DOHH2 (cell line): Measurements from ENCODE around the gene PDGFB.

ENCODE experiments used
- H3F3A ChIP-seq: fragments of 200-600 bp; sonication (generic), shearing (Covaris generic); 2 replicates; pipeline ENCODE4 v1.6.0; 2016; ENCODE audit warnings: antibody characterized with exemption, mild to moderate bottlenecking; ENCODE audit not compliant: control insufficient read depth, insufficient read depth
- H3K27ac ChIP-seq: fragments of 200-600 bp; sonication (generic); 2 replicates; pipeline ENCODE4 v1.5.1; 2014; ENCODE audit warnings: low read depth, mild to moderate bottlenecking, low read length, moderate library complexity
- H3K27me3 ChIP-seq: fragments of 200-600 bp; sonication (generic); 2 replicates; pipeline ENCODE4 v1.6.1; 2014; ENCODE audit warnings: mild to moderate bottlenecking, low read length, mixed read lengths; ENCODE audit not compliant: control insufficient read depth
- H3K36me3 ChIP-seq: fragments of 200-600 bp; sonication (generic); 2 replicates; pipeline ENCODE4 v1.6.1; 2014; ENCODE audit warnings: mild to moderate bottlenecking, low read length, moderate library complexity, mixed read lengths; ENCODE audit not compliant: control insufficient read depth
- H3K4me1 ChIP-seq: fragments of 200-600 bp; sonication (generic); 2 replicates; pipeline ENCODE4 v1.6.1; 2014; ENCODE audit warnings: mild to moderate bottlenecking, low read length, mixed read lengths; ENCODE audit not compliant: control insufficient read depth
- H3K4me2 ChIP-seq: fragments of 200-600 bp; sonication (generic); 2 replicates; pipeline ENCODE4 v1.6.0; 2014; ENCODE audit warnings: mild to moderate bottlenecking, low read length, moderate library complexity
- H3K4me3 ChIP-seq: fragments of 200-600 bp; sonication (generic); 2 replicates; pipeline ENCODE4 v1.5.1; 2014; ENCODE audit warnings: mild to moderate bottlenecking, low read length, mixed read lengths
- H3K79me2 ChIP-seq: fragments of 200-600 bp; sonication (generic); 2 replicates; pipeline ENCODE4 v1.6.1; 2014; ENCODE audit warnings: mild to moderate bottlenecking, low read length, mixed read lengths; ENCODE audit not compliant: control insufficient read depth
- H3K9me2 ChIP-seq: fragments of 200-600 bp; sonication (generic); replicated peaks from 2 replicates; pipeline ENCODE4 v1.6.1; 2014; ENCODE audit warnings: mild to moderate bottlenecking, low read length, mixed read lengths; ENCODE audit not compliant: control insufficient read depth
- H3K9me3 ChIP-seq: fragments of 200-600 bp; sonication (generic); 2 replicates; pipeline ENCODE4 v1.6.1; 2014; ENCODE audit warnings: antibody characterized with exemption, low read length, mixed read lengths; ENCODE audit not compliant: control insufficient read depth, insufficient read depth
- H4K20me1 ChIP-seq: fragments of 200-600 bp; sonication (generic); 2 replicates; pipeline ENCODE4 v1.6.0; 2014; ENCODE audit warnings: low read depth, mild to moderate bottlenecking, antibody characterized with exemption, low read length, moderate library complexity; ENCODE audit not compliant: control insufficient read depth, insufficient read depth
- CTCF ChIP-seq: fragments of 200-600 bp; sonication (generic); IDR thresholded peaks from one replicate; pipeline ENCODE4 v1.5.1; 2014; ENCODE audit warnings: antibody characterized with exemption, mild to moderate bottlenecking, low read depth, low read length; ENCODE audit not compliant: poor library complexity, severe bottlenecking
- EZH2phosphoT487 ChIP-seq: fragments of 200-600 bp; sonication (generic); IDR thresholded peaks from 2 replicates; pipeline ENCODE4 v1.6.1; 2017; ENCODE audit warnings: borderline replicate concordance, mild to moderate bottlenecking, antibody characterized with exemption, low read length, moderate library complexity, mixed read lengths

PDGFB gene

GRCh38 chr22:39238101-39238466 lies 6.7 kb downstream of the PDGFB start:
- no peaks in the 10 kb centered on the region for H3F3A ChIP-seq
- no peaks in the 10 kb centered on the region; the same call in 1 of the 2 replicates for H4K20me1 ChIP-seq
- H3K4me2 ChIP-seq: no peak overlapping the region
- no peaks in the 10 kb centered on the region for H3K9me2 ChIP-seq
- no peaks in the 10 kb centered on the region for H3K79me2 ChIP-seq
- H3K27ac ChIP-seq: no peak overlapping the region
- no peak overlapping the region for H3K4me3 ChIP-seq
- no peaks in the 10 kb centered on the region for H3K9me3 ChIP-seq
- H3K4me1 ChIP-seq: peaks cover 25% of the 10 kb centered on the region
- no peaks in the 10 kb centered on the region for H3K36me3 ChIP-seq
- no peak for TF ChIP-seq EZH2phosphoT487
- peaks cover 80% of the 10 kb centered on the region for H3K27me3 ChIP-seq

- no peaks in the 10 kb centered on the region for H3K9me2 ChIP-seq
- H3K36me3 ChIP-seq: no peaks in the 10 kb centered on the region
- H3K9me3 ChIP-seq: no peaks in the 10 kb centered on the region
- TF ChIP-seq CTCF (no peak), EZH2phosphoT487 (no peak)
- H4K20me1 ChIP-seq: no peaks in the 10 kb centered on the region
- H3K4me1 ChIP-seq: peaks cover 21% of the 10 kb centered on the region
- H3K4me2 ChIP-seq: no peak overlapping the region
- H3K27ac ChIP-seq: no peak overlapping the region
- no peaks in the 10 kb centered on the region for H3F3A ChIP-seq
- no peak overlapping the region for H3K4me3 ChIP-seq
- peaks cover 77% of the 10 kb centered on the region for H3K27me3 ChIP-seq
- no peaks in the 10 kb centered on the region for H3K79me2 ChIP-seq
These were observed 7.3 kb downstream of the PDGFB start for GRCh38 chr22:39237318-39238100.

- H3K27ac ChIP-seq: no peak overlapping the region
- H3K27me3 ChIP-seq: peaks cover 74% of the 10 kb centered on the region
These were observed 8.2 kb downstream of the PDGFB start for GRCh38 chr22:39236321-39237317.

More at GRCh38 chr22:39236321-39237317, 8.2 kb downstream of the PDGFB start:
- Histone ChIP-seq H3K9me3 (no peaks in the 10 kb centered on the region), H3K9me2 (no peaks in the 10 kb centered on the region), H3K36me3 (no peaks in the 10 kb centered on the region), H3K4me1 (peaks cover 17% of the 10 kb centered on the region), H3K4me2 (no peak overlapping the region), H3F3A (no peaks in the 10 kb centered on the region), H4K20me1 (no peaks in the 10 kb centered on the region), H3K79me2 (no peaks in the 10 kb centered on the region), H3K4me3 (no peak overlapping the region)
- TF ChIP-seq CTCF (no peak), EZH2phosphoT487 (no peak)
